ENCODE measurements around the gene CD44.

CD44 gene

DNA sequence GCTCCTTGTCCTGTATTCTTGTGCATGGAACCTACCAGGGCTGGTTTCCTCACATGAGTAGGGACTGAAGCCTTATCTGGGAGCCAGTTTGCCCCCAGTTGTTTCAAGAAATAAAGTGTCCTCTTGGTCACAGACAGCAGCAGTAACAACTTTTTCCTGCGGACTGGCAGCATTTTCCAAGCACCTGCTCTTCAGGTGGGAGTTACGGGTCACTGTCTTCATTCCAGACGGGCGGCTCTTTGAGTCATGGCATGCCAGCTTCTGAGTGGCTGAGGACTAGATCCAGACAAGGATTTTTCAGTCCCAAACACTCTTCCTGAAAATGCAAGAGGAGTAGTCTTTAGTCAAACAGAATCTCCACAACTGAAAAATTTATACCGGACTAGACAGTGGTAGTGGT is 2.7 kb upstream of the CD44 start:
- Histone ChIP-seq H3K36me3 (ENCODE audit: control insufficient read depth, insufficient read depth, low read length) (peaks cover 3% of the 10 kb centered on the region), H3K4me3 (ENCODE audit: insufficient read depth, low read depth, low read length, poor library complexity, severe bottlenecking) (no peak overlapping the region), H3K27me3 (replicated peaks; ENCODE audit: control insufficient read depth, insufficient read depth, low read length, poor library complexity, severe bottlenecking) (no peaks in the 10 kb centered on the region), H3K27ac (ENCODE audit: insufficient read depth, low read length, poor library complexity, severe bottlenecking) (no peak overlapping the region), H3K4me1 (ENCODE audit: control insufficient read depth, insufficient read depth, low read length, poor library complexity, severe bottlenecking) (peaks cover 6% of the 10 kb centered on the region), H3K9me3 (ENCODE audit: control insufficient read depth, low read length) (no peaks in the 10 kb centered on the region)
- DNase-seq: no peak

DNA sequence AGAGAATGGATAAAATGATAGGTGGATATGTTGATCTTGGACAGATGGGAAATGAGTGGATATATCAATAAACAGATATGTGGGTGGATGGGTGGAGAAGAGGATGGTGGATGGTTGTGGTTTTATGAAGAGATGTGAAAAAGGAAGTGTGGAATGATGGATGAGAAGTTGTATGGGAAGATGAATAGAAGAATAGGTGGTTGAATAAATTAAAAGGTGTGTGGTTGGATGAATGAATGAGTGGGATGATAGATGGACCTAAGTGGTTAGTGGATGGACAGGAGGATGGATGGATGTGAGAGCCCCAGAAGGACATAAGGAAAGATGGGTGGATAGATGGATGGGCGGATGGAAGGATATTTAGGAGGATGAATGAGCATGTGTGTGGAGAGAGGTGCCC is 913 bp upstream of the CD44 start:
- Histone ChIP-seq H3K36me3 (ENCODE audit: control insufficient read depth, insufficient read depth, low read length) (peaks cover 3% of the 10 kb centered on the region), H3K27ac (ENCODE audit: insufficient read depth, low read length, poor library complexity, severe bottlenecking) (peak overlapping the region; percentile 97), H3K9me3 (ENCODE audit: control insufficient read depth, low read length) (no peaks in the 10 kb centered on the region), H3K4me1 (ENCODE audit: control insufficient read depth, insufficient read depth, low read length, poor library complexity, severe bottlenecking) (peaks cover 11% of the 10 kb centered on the region), H3K4me3 (ENCODE audit: insufficient read depth, low read depth, low read length, poor library complexity, severe bottlenecking) (peak overlapping the region; percentile 85), H3K27me3 (replicated peaks; ENCODE audit: control insufficient read depth, insufficient read depth, low read length, poor library complexity, severe bottlenecking) (no peaks in the 10 kb centered on the region)
- no peak for DNase-seq

DNA sequence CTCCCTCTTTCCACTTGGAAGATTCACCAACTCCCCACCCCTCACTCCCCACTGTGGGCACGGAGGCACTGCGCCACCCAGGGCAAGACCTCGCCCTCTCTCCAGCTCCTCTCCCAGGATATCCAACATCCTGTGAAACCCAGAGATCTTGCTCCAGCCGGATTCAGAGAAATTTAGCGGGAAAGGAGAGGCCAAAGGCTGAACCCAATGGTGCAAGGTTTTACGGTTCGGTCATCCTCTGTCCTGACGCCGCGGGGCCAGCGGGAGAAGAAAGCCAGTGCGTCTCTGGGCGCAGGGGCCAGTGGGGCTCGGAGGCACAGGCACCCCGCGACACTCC is 397 bp upstream of the CD44 start:
- no peaks in the 10 kb centered on the region for H3K27me3 ChIP-seq (replicated peaks; ENCODE audit: control insufficient read depth, insufficient read depth, low read length, poor library complexity, severe bottlenecking)
- peak overlapping the region; percentile 97 for H3K27ac ChIP-seq (ENCODE audit: insufficient read depth, low read length, poor library complexity, severe bottlenecking)
- peaks cover 16% of the 10 kb centered on the region for H3K4me1 ChIP-seq (ENCODE audit: control insufficient read depth, insufficient read depth, low read length, poor library complexity, severe bottlenecking)
- H3K9me3 ChIP-seq (ENCODE audit: control insufficient read depth, low read length): no peaks in the 10 kb centered on the region
- peaks cover 8% of the 10 kb centered on the region for H3K36me3 ChIP-seq (ENCODE audit: control insufficient read depth, insufficient read depth, low read length)
- DNase-seq: no peak
- H3K4me3 ChIP-seq (ENCODE audit: insufficient read depth, low read depth, low read length, poor library complexity, severe bottlenecking): peak overlapping the region; percentile 85

DNA sequence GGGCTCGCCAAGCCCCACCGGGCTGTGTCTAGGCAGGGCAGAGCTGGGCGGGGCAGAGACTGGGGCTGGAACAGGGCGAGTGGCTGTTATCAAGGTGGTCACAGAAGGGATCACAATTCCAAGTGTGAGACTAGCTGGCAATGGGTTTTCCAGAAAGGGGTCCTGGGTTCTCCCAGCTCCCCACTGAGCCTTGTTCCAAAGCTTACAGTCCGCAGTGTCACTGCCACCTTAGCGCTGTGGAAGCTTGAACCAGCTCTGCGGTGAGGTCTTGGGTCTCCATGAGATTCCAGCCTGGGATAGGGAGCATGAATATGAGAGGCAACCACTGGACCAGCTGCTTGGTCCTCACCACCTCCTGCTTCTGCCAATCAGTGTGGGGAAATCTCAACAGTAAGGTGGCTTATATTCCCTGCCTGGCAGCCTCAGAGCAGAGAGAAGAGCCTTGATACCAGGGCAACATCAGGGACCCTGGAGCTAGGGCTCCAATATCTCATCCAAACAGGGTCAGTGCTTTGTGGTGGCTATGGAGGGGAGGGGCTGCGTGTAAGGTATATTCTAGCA is 831 bp downstream of the CD44 start:
- Histone ChIP-seq H3K27me3 (replicated peaks; ENCODE audit: control insufficient read depth, insufficient read depth, low read length, poor library complexity, severe bottlenecking) (no peaks in the 10 kb centered on the region), H3K4me3 (ENCODE audit: insufficient read depth, low read depth, low read length, poor library complexity, severe bottlenecking) (peak overlapping the region; percentile 85), H3K4me1 (ENCODE audit: control insufficient read depth, insufficient read depth, low read length, poor library complexity, severe bottlenecking) (peaks cover 24% of the 10 kb centered on the region), H3K27ac (ENCODE audit: insufficient read depth, low read length, poor library complexity, severe bottlenecking) (peak overlapping the region; percentile 97), H3K9me3 (ENCODE audit: control insufficient read depth, low read length) (no peaks in the 10 kb centered on the region), H3K36me3 (ENCODE audit: control insufficient read depth, insufficient read depth, low read length) (peaks cover 13% of the 10 kb centered on the region)
- DNase-seq: no peak

DNA sequence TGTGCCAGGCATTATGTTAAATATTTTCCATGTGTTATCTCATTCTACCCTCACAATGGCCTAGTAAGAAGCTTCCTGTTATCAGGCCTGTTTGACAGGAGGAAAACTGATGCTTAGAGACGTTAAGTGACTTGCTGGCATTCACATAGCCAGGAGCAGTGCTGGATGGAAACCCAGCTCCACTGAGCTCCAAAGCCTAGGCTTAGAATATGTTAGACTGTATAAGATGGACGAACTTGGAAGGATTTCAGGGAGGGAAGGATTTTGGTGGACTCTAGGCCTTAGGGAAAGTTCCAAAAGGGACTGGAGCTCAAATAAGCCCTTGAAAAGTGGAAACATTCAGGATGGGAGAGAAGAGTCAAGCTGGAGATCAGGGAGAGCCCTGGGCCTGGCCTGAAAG is 2.1 kb downstream of the CD44 start:
- Histone ChIP-seq H3K4me1 (ENCODE audit: control insufficient read depth, insufficient read depth, low read length, poor library complexity, severe bottlenecking) (peaks cover 36% of the 10 kb centered on the region), H3K4me3 (ENCODE audit: insufficient read depth, low read depth, low read length, poor library complexity, severe bottlenecking) (peak overlapping the region; percentile 85)

DNA sequence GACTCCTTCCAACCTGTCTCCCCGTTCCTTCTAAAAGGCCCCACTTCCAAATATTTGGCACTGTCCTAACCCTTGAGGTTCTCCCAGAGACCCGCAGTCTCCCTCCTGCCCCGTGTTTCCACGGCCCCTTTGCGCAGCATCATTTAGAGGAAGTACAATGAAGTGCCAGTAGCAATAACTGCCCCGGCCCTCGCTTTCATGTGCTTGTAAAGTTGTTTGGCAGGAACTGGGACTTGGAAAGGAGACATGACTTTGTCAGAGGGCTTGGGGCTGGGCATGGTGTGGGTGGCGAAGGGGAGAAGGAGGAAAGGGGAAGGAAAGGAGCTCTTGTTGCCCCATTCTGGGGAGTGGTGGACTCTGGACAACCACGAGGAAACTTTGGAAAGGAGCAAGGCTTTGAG is 2.6 kb downstream of the CD44 start:
- Histone ChIP-seq H3K4me3 (ENCODE audit: insufficient read depth, low read depth, low read length, poor library complexity, severe bottlenecking) (peak overlapping the region; percentile 85), H3K9me3 (ENCODE audit: control insufficient read depth, low read length) (no peaks in the 10 kb centered on the region), H3K27ac (ENCODE audit: insufficient read depth, low read length, poor library complexity, severe bottlenecking) (peak overlapping the region; percentile 97), H3K27me3 (replicated peaks; ENCODE audit: control insufficient read depth, insufficient read depth, low read length, poor library complexity, severe bottlenecking) (no peaks in the 10 kb centered on the region), H3K4me1 (ENCODE audit: control insufficient read depth, insufficient read depth, low read length, poor library complexity, severe bottlenecking) (peaks cover 41% of the 10 kb centered on the region), H3K36me3 (ENCODE audit: control insufficient read depth, insufficient read depth, low read length) (peaks cover 18% of the 10 kb centered on the region)
- DNase-seq: no peak

More for the DNA sequence above, 2.1 kb downstream of the CD44 start:
- no peaks in the 10 kb centered on the region for H3K27me3 ChIP-seq (replicated peaks; ENCODE audit: control insufficient read depth, insufficient read depth, low read length, poor library complexity, severe bottlenecking)
- DNase-seq: no peak
- H3K36me3 ChIP-seq (ENCODE audit: control insufficient read depth, insufficient read depth, low read length): peaks cover 18% of the 10 kb centered on the region
- no peaks in the 10 kb centered on the region for H3K9me3 ChIP-seq (ENCODE audit: control insufficient read depth, low read length)
- H3K27ac ChIP-seq (ENCODE audit: insufficient read depth, low read length, poor library complexity, severe bottlenecking): peak overlapping the region; percentile 97

DNA sequence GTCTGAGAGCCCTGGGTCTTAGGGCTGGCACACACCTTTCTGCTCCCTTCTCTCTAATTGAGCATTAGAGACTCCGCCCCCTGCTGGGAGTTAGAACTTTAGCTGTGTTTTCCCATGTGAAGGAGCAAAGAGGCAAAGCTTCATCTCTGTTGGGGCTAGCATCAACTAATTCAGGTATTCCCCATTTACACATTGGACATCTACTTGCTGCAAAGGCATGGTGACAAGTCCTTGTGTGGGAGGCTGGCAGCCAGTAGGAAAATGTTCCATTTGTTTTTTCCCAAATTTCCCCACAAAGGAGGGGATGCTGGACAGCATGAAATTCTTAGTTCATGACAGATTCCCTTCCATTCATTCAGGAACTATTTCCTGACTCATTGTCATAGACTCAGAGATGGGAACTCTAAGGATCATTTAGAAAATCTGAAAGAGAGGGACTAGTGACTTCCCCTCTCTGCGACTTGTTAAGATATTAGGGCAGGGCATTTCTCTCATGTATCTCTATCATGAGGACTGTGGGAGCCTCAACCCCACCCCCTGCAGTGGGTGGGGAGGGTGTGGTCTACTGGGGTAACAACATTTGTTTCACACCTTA is 3.6 kb downstream of the CD44 start:
- DNase-seq: no peak
- Histone ChIP-seq H3K27ac (ENCODE audit: insufficient read depth, low read length, poor library complexity, severe bottlenecking) (peak overlapping the region; percentile 85), H3K36me3 (ENCODE audit: control insufficient read depth, insufficient read depth, low read length) (peaks cover 18% of the 10 kb centered on the region), H3K4me1 (ENCODE audit: control insufficient read depth, insufficient read depth, low read length, poor library complexity, severe bottlenecking) (peaks cover 48% of the 10 kb centered on the region), H3K4me3 (ENCODE audit: insufficient read depth, low read depth, low read length, poor library complexity, severe bottlenecking) (peak overlapping the region; percentile 85), H3K27me3 (replicated peaks; ENCODE audit: control insufficient read depth, insufficient read depth, low read length, poor library complexity, severe bottlenecking) (no peaks in the 10 kb centered on the region), H3K9me3 (ENCODE audit: control insufficient read depth, low read length) (no peaks in the 10 kb centered on the region)

DNA sequence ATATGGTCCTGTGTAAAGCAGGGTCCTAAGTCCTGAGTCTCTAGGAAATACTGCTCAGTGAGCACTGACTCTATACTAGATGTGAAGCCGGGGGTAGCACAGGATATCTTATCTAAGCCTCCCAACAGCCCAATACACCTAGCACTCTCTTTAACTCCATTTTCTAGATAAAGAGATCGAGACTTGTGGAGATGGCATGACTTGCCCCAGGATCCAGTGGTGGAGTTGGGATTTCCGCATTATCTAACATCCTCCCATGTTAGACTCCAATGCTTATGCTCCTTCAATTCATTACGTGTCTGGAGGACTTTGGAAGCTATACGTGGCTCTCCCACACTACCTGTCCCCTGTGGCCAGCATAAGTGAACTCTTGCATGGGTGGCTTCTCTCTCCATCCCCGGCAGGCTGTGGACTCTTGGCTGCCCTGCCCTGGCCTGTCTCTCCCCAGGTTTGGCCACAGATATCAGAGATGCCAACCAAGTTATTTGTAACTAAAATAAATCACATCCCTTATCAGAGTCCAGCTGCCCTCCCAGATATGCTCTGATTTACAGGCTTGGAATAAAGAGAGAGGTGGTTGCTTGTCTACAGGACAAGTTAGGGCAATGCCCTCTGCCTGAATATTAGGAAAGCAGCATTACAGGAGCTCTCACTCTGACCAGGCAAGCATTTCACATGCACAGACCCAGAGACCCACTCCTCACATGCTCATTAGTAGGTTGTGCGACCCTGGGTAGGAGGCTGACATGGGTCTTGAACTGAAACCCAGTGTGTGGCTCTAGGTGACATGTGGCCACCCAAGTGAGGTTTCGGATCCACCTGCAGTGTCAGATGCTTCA is 4.5 kb downstream of the CD44 start:
- Histone ChIP-seq H3K27me3 (replicated peaks; ENCODE audit: control insufficient read depth, insufficient read depth, low read length, poor library complexity, severe bottlenecking) (no peaks in the 10 kb centered on the region), H3K36me3 (ENCODE audit: control insufficient read depth, insufficient read depth, low read length) (peaks cover 19% of the 10 kb centered on the region), H3K27ac (ENCODE audit: insufficient read depth, low read length, poor library complexity, severe bottlenecking) (peak overlapping the region; percentile 85), H3K9me3 (ENCODE audit: control insufficient read depth, low read length) (no peaks in the 10 kb centered on the region), H3K4me3 (ENCODE audit: insufficient read depth, low read depth, low read length, poor library complexity, severe bottlenecking) (peak overlapping the region; percentile 85), H3K4me1 (ENCODE audit: control insufficient read depth, insufficient read depth, low read length, poor library complexity, severe bottlenecking) (peaks cover 53% of the 10 kb centered on the region)
- DNase-seq: no peak

DNA sequence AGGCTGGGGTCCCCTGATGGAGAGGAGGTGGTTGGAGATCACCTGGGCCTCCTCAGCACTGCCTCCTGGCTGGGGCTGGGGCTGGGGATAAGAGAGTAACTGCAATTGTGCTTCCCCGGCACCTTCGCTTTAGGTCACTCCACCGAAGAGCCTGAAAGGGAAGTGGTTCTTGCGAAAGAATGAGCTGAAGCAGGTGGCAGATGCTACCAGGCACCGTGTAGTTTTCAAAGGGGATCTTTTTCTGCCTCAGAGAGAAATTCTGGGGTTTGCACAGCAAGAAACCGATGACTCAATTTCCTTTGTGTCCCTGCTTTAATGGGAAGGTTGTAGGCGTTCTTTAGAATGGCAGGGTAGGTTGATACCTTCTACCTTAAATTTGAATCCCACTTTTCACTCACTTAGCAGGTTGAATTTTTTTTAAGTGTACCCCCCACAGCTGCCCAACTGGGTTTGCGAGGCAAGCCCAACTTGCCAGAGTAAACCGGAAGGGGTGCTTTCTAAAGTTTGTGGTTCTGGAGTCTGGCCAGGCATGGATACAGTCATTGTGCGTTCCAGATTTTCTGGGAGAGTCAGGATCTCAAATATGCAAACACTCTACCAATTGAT is 5.3 kb downstream of the CD44 start:
- DNase-seq: peak; percentile 33 to 60 (median 55)
- Histone ChIP-seq H3K4me1 (ENCODE audit: control insufficient read depth, insufficient read depth, low read length, poor library complexity, severe bottlenecking) (peaks cover 57% of the 10 kb centered on the region), H3K36me3 (ENCODE audit: control insufficient read depth, insufficient read depth, low read length) (peaks cover 26% of the 10 kb centered on the region), H3K27ac (ENCODE audit: insufficient read depth, low read length, poor library complexity, severe bottlenecking) (peak overlapping the region; percentile 85), H3K4me3 (ENCODE audit: insufficient read depth, low read depth, low read length, poor library complexity, severe bottlenecking) (peak overlapping the region; percentile 85), H3K9me3 (ENCODE audit: control insufficient read depth, low read length) (no peaks in the 10 kb centered on the region), H3K27me3 (replicated peaks; ENCODE audit: control insufficient read depth, insufficient read depth, low read length, poor library complexity, severe bottlenecking) (no peaks in the 10 kb centered on the region)

DNA sequence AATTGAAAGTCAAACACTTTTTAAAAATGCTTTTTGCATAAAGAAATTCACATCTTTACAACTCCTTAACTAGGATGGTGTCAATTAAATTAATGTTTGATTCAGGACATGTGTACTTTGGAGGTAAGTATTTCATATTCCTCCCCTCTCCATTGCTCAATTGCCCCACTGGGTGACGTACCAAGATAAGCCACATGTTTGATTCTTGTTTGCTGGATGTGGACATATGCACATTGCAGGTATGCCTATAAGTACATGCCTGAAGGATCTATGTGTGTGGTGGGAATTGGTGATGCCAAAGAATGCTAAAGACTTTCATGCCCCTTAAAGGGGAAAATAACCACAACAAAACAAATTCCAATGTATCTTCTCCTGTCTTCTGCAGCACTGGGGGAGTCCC is 5.8 kb downstream of the CD44 start:
- no peak for DNase-seq
- Histone ChIP-seq H3K36me3 (ENCODE audit: control insufficient read depth, insufficient read depth, low read length) (peaks cover 31% of the 10 kb centered on the region), H3K27me3 (replicated peaks; ENCODE audit: control insufficient read depth, insufficient read depth, low read length, poor library complexity, severe bottlenecking) (no peaks in the 10 kb centered on the region), H3K4me1 (ENCODE audit: control insufficient read depth, insufficient read depth, low read length, poor library complexity, severe bottlenecking) (peaks cover 57% of the 10 kb centered on the region), H3K4me3 (ENCODE audit: insufficient read depth, low read depth, low read length, poor library complexity, severe bottlenecking) (peak overlapping the region; percentile 85), H3K9me3 (ENCODE audit: control insufficient read depth, low read length) (no peaks in the 10 kb centered on the region), H3K27ac (ENCODE audit: insufficient read depth, low read length, poor library complexity, severe bottlenecking) (peak overlapping the region; percentile 85)
